Measurements from ENCODE around the gene MEIS2.
A peak's percentile ranks its signal among the peaks of the same experiment; 100 is the strongest.

MEIS2 gene

GRCh38 chr15:37133602-37134001 is 33.3 kb upstream of the MEIS2 start:
- no peaks in the 10 kb centered on the region for H3K27me3 ChIP-seq (ENCODE audit: control insufficient read depth, insufficient read depth, low read length)
- peaks cover 9% of the 10 kb centered on the region for H3K4me1 ChIP-seq (ENCODE audit: control insufficient read depth, insufficient read depth, low read length)
- no peak overlapping the region for H3K9ac ChIP-seq (ENCODE audit: low read length)
- no peak overlapping the region for H3K4me3 ChIP-seq (ENCODE audit: low read length)
- peak overlapping the region; percentile 57 for H3K27ac ChIP-seq (ENCODE audit: low read depth, low read length)
- no peaks in the 10 kb centered on the region for H3K36me3 ChIP-seq (ENCODE audit: control insufficient read depth, insufficient read depth, low read length)

- Histone ChIP-seq H3K27ac (ENCODE audit: low read depth, low read length) (peak overlapping the region; percentile 37), H3K9ac (ENCODE audit: low read length) (no peak overlapping the region), H3K4me1 (ENCODE audit: control insufficient read depth, insufficient read depth, low read length) (peaks cover 9% of the 10 kb centered on the region), H3K27me3 (ENCODE audit: control insufficient read depth, insufficient read depth, low read length) (no peaks in the 10 kb centered on the region), H3K4me3 (ENCODE audit: low read length) (no peak overlapping the region), H3K36me3 (ENCODE audit: control insufficient read depth, insufficient read depth, low read length) (no peaks in the 10 kb centered on the region)
Observed at GRCh38 chr15:37132826-37133417, 32.6 kb upstream of the MEIS2 start.

GRCh38 chr15:37131621-37132020 is 31.3 kb upstream of the MEIS2 start:
- Histone ChIP-seq H3K4me1 (ENCODE audit: control insufficient read depth, insufficient read depth, low read length) (peaks cover 9% of the 10 kb centered on the region), H3K9ac (ENCODE audit: low read length) (no peak overlapping the region), H3K27ac (ENCODE audit: low read depth, low read length) (peak overlapping the region; percentile 69), H3K27me3 (ENCODE audit: control insufficient read depth, insufficient read depth, low read length) (no peaks in the 10 kb centered on the region), H3K36me3 (ENCODE audit: control insufficient read depth, insufficient read depth, low read length) (no peaks in the 10 kb centered on the region), H3K4me3 (ENCODE audit: low read length) (no peak overlapping the region)

- Histone ChIP-seq H3K4me3 (ENCODE audit: low read length) (no peak overlapping the region), H3K9ac (ENCODE audit: low read length) (no peak overlapping the region), H3K27me3 (ENCODE audit: control insufficient read depth, insufficient read depth, low read length) (no peaks in the 10 kb centered on the region), H3K27ac (ENCODE audit: low read depth, low read length) (no peak overlapping the region), H3K4me1 (ENCODE audit: control insufficient read depth, insufficient read depth, low read length) (peaks cover 14% of the 10 kb centered on the region), H3K36me3 (ENCODE audit: control insufficient read depth, insufficient read depth, low read length) (no peaks in the 10 kb centered on the region)
Observed at GRCh38 chr15:37130356-37130755, 30.0 kb upstream of the MEIS2 start.

- Histone ChIP-seq H3K4me3 (ENCODE audit: low read length) (no peak overlapping the region), H3K9ac (ENCODE audit: low read length) (no peak overlapping the region), H3K4me1 (ENCODE audit: control insufficient read depth, insufficient read depth, low read length) (peaks cover 10% of the 10 kb centered on the region), H3K27ac (ENCODE audit: low read depth, low read length) (no peak overlapping the region), H3K36me3 (ENCODE audit: control insufficient read depth, insufficient read depth, low read length) (no peaks in the 10 kb centered on the region), H3K27me3 (ENCODE audit: control insufficient read depth, insufficient read depth, low read length) (no peaks in the 10 kb centered on the region)
Observed at GRCh38 chr15:37125143-37125542, 24.8 kb upstream of the MEIS2 start.

GRCh38 chr15:37124331-37124730 is 24.0 kb upstream of the MEIS2 start:
- no peak overlapping the region for H3K4me3 ChIP-seq (ENCODE audit: low read length)
- H3K9ac ChIP-seq (ENCODE audit: low read length) = no peak overlapping the region
- no peaks in the 10 kb centered on the region for H3K36me3 ChIP-seq (ENCODE audit: control insufficient read depth, insufficient read depth, low read length)
- no peak overlapping the region for H3K27ac ChIP-seq (ENCODE audit: low read depth, low read length)
- H3K4me1 ChIP-seq (ENCODE audit: control insufficient read depth, insufficient read depth, low read length) = peaks cover 10% of the 10 kb centered on the region
- no peaks in the 10 kb centered on the region for H3K27me3 ChIP-seq (ENCODE audit: control insufficient read depth, insufficient read depth, low read length)

- Histone ChIP-seq H3K9ac (ENCODE audit: low read length) (no peak overlapping the region), H3K27me3 (ENCODE audit: control insufficient read depth, insufficient read depth, low read length) (no peaks in the 10 kb centered on the region), H3K4me1 (ENCODE audit: control insufficient read depth, insufficient read depth, low read length) (peaks cover 10% of the 10 kb centered on the region), H3K36me3 (ENCODE audit: control insufficient read depth, insufficient read depth, low read length) (no peaks in the 10 kb centered on the region), H3K27ac (ENCODE audit: low read depth, low read length) (peak overlapping the region; percentile 27), H3K4me3 (ENCODE audit: low read length) (peak overlapping the region; percentile 9)
Observed at GRCh38 chr15:37122703-37123102, 22.4 kb upstream of the MEIS2 start.

- no peaks in the 10 kb centered on the region for H3K36me3 ChIP-seq (ENCODE audit: control insufficient read depth, insufficient read depth, low read length)
- H3K27me3 ChIP-seq (ENCODE audit: control insufficient read depth, insufficient read depth, low read length) = no peaks in the 10 kb centered on the region
Observed at GRCh38 chr15:37121492-37121891, 21.1 kb upstream of the MEIS2 start.

GRCh38 chr15:37117030-37117429 is 16.7 kb upstream of the MEIS2 start:
- no peaks in the 10 kb centered on the region for H3K27me3 ChIP-seq (ENCODE audit: control insufficient read depth, insufficient read depth, low read length)

More at GRCh38 chr15:37121492-37121891, 21.1 kb upstream of the MEIS2 start:
- H3K4me1 ChIP-seq (ENCODE audit: control insufficient read depth, insufficient read depth, low read length) = peaks cover 10% of the 10 kb centered on the region
- H3K9ac ChIP-seq (ENCODE audit: low read length) = no peak overlapping the region
- H3K4me3 ChIP-seq (ENCODE audit: low read length) = no peak overlapping the region
- H3K27ac ChIP-seq (ENCODE audit: low read depth, low read length) = no peak overlapping the region

GRCh38 chr15:37115538-37115937 is 15.2 kb upstream of the MEIS2 start:
- Histone ChIP-seq H3K27me3 (ENCODE audit: control insufficient read depth, insufficient read depth, low read length) (peaks cover 5% of the 10 kb centered on the region), H3K27ac (ENCODE audit: low read depth, low read length) (no peak overlapping the region), H3K4me1 (ENCODE audit: control insufficient read depth, insufficient read depth, low read length) (peaks cover 13% of the 10 kb centered on the region), H3K9ac (ENCODE audit: low read length) (no peak overlapping the region), H3K36me3 (ENCODE audit: control insufficient read depth, insufficient read depth, low read length) (no peaks in the 10 kb centered on the region), H3K4me3 (ENCODE audit: low read length) (no peak overlapping the region)

More at GRCh38 chr15:37117030-37117429, 16.7 kb upstream of the MEIS2 start:
- Histone ChIP-seq H3K9ac (ENCODE audit: low read length) (no peak overlapping the region), H3K36me3 (ENCODE audit: control insufficient read depth, insufficient read depth, low read length) (no peaks in the 10 kb centered on the region), H3K4me3 (ENCODE audit: low read length) (no peak overlapping the region), H3K4me1 (ENCODE audit: control insufficient read depth, insufficient read depth, low read length) (peaks cover 6% of the 10 kb centered on the region), H3K27ac (ENCODE audit: low read depth, low read length) (no peak overlapping the region)

- no peak overlapping the region for H3K4me3 ChIP-seq (ENCODE audit: low read length)
- peaks cover 12% of the 10 kb centered on the region for H3K27me3 ChIP-seq (ENCODE audit: control insufficient read depth, insufficient read depth, low read length)
- H3K4me1 ChIP-seq (ENCODE audit: control insufficient read depth, insufficient read depth, low read length) = peaks cover 13% of the 10 kb centered on the region
- H3K9ac ChIP-seq (ENCODE audit: low read length) = no peak overlapping the region
- H3K27ac ChIP-seq (ENCODE audit: low read depth, low read length) = peak overlapping the region; percentile 99
- H3K36me3 ChIP-seq (ENCODE audit: control insufficient read depth, insufficient read depth, low read length) = no peaks in the 10 kb centered on the region
Observed at GRCh38 chr15:37112971-37113670, 12.8 kb upstream of the MEIS2 start.

- Histone ChIP-seq H3K27me3 (ENCODE audit: control insufficient read depth, insufficient read depth, low read length) (peaks cover 14% of the 10 kb centered on the region), H3K27ac (ENCODE audit: low read depth, low read length) (peak overlapping the region; percentile 99), H3K9ac (ENCODE audit: low read length) (no peak overlapping the region)
Observed at GRCh38 chr15:37112171-37112570, 11.8 kb upstream of the MEIS2 start.

GRCh38 chr15:37111427-37111717 is 11.0 kb upstream of the MEIS2 start:
- peak overlapping the region; percentile 53 for H3K4me3 ChIP-seq (ENCODE audit: low read length)
- peaks cover 14% of the 10 kb centered on the region for H3K4me1 ChIP-seq (ENCODE audit: control insufficient read depth, insufficient read depth, low read length)
- H3K27me3 ChIP-seq (ENCODE audit: control insufficient read depth, insufficient read depth, low read length) = peaks cover 15% of the 10 kb centered on the region
- H3K27ac ChIP-seq (ENCODE audit: low read depth, low read length) = peak overlapping the region; percentile 99
- H3K36me3 ChIP-seq (ENCODE audit: control insufficient read depth, insufficient read depth, low read length) = no peaks in the 10 kb centered on the region
- no peak overlapping the region for H3K9ac ChIP-seq (ENCODE audit: low read length)

More at GRCh38 chr15:37112171-37112570, 11.8 kb upstream of the MEIS2 start:
- Histone ChIP-seq H3K4me1 (ENCODE audit: control insufficient read depth, insufficient read depth, low read length) (peaks cover 14% of the 10 kb centered on the region), H3K36me3 (ENCODE audit: control insufficient read depth, insufficient read depth, low read length) (no peaks in the 10 kb centered on the region), H3K4me3 (ENCODE audit: low read length) (no peak overlapping the region)
